Adrenal gland (tissue), 5 donors: ENCODE results near the gene CCNA1.

Experiments used
- CTCF ChIP-seq, 6 experiments: fragments of 450-650 bp in 4 of 6; fragments of 200-600 bp in 2 of 6; sonication (generic) in 1 of 6; IDR thresholded peaks; 1 replicate in 5 of 6; 2 replicates in 1 of 6; pipeline versions ENCODE4 v1.5.1 to v1.8.0; 2016 to 2021; ENCODE audit warnings: antibody characterized with exemption in 6 of 6, mild to moderate bottlenecking in 2 of 6, moderate library complexity in 1 of 6
- POLR2A ChIP-seq, 2 donors: fragments of 450-650 bp; IDR thresholded peaks; one replicate each; pipeline ENCODE4 v1.6.1; 2017; ENCODE audit warnings: antibody characterized with exemption in 2 of 2, mild to moderate bottlenecking in 2 of 2, moderate library complexity in 1 of 2
- donor health status: DM: no; HTN: no; CAD: no.

- TF ChIP-seq CTCF (IDR thresholded peaks at IDR 0.05) (no peak), POLR2A (IDR thresholded peaks at IDR 0.05) (no peak)
Measured at GRCh38 chr13:36405151-36405550, 27.1 kb upstream of the CCNA1 start.
